Measurements from ENCODE around the gene FAM13B. TPM values are rescaled to one million over a fixed set of nuclear protein-coding genes. Genes with fewer than 3 reads are reported as not detected.
"Not testable (repeated sequence)": the region's sequence is repeated elsewhere in the genome, so short reads cannot be mapped to it uniquely, and the experiment has no call there.

The FAM13B gene
- total RNA-seq, 1 experiment from 2014 or later = 15.0 TPM

GRCh38 chr5:138015916-138016315 is 17.0 kb downstream of the FAM13B start:
- Histone ChIP-seq H3K4me3 (no peak overlapping the region), H3K27me3 (no peaks in the 10 kb centered on the region), H3K9me3 (no peaks in the 10 kb centered on the region), H3K36me3 (peaks cover 73% of the 10 kb centered on the region)
- no peak for DNase-seq

GRCh38 chr5:138011991-138012390 is 20.9 kb downstream of the FAM13B start:
- Histone ChIP-seq H3K9me3 (no peaks in the 10 kb centered on the region), H3K27me3 (no peaks in the 10 kb centered on the region), H3K4me3 (no peak overlapping the region), H3K36me3 (peaks cover 66% of the 10 kb centered on the region)
- no peak for DNase-seq

GRCh38 chr5:138000102-138000723 is 32.7 kb downstream of the FAM13B start:
- Histone ChIP-seq H3K4me3 (no peak overlapping the region), H3K36me3 (peaks cover 44% of the 10 kb centered on the region), H3K27me3 (no peaks in the 10 kb centered on the region), H3K9me3 (0 out of 2 replicates have a peak, but pooled peaks cover 3% of the 10 kb centered on the region)
- DNase-seq = peak; percentile 59

GRCh38 chr5:137997726-137998213 is 35.1 kb downstream of the FAM13B start:
- Histone ChIP-seq H3K27me3 (no peaks in the 10 kb centered on the region), H3K36me3 (peaks cover 34% of the 10 kb centered on the region), H3K9me3 (0 out of 2 replicates have a peak, but pooled peaks cover 3% of the 10 kb centered on the region), H3K4me3 (no peak overlapping the region)
- no peak for DNase-seq

GRCh38 chr5:137995749-137996128 is 37.1 kb downstream of the FAM13B start:
- DNase-seq = no peak
- 0 out of 2 replicates have a peak, but pooled peaks cover 3% of the 10 kb centered on the region for H3K9me3 ChIP-seq
- H3K27me3 ChIP-seq = no peaks in the 10 kb centered on the region
- H3K36me3 ChIP-seq = peaks cover 27% of the 10 kb centered on the region
- no peak overlapping the region for H3K4me3 ChIP-seq

- Histone ChIP-seq H3K36me3 (peaks cover 27% of the 10 kb centered on the region), H3K4me3 (no peak overlapping the region), H3K27me3 (no peaks in the 10 kb centered on the region), H3K9me3 (0 out of 2 replicates have a peak, but pooled peaks cover 3% of the 10 kb centered on the region)
- DNase-seq = no peak
Measured at GRCh38 chr5:137995077-137995748, 37.7 kb downstream of the FAM13B start.

- Histone ChIP-seq H3K4me3 (no peak overlapping the region), H3K36me3 (peaks cover 26% of the 10 kb centered on the region), H3K27me3 (no peaks in the 10 kb centered on the region), H3K9me3 (0 out of 2 replicates have a peak, but pooled peaks cover 3% of the 10 kb centered on the region)
- DNase-seq = no peak
Measured at GRCh38 chr5:137994556-137994955, 38.3 kb downstream of the FAM13B start.

GRCh38 chr5:137989419-137989818 is 43.5 kb downstream of the FAM13B start:
- H3K27me3 ChIP-seq = no peaks in the 10 kb centered on the region

GRCh38 chr5:137975208-137975607 is 57.7 kb downstream of the FAM13B start:
- Histone ChIP-seq H3K4me3 (no peak overlapping the region), H3K9me3 (peaks cover 11% of the 10 kb centered on the region), H3K36me3 (peaks cover 53% of the 10 kb centered on the region), H3K27me3 (no peaks in the 10 kb centered on the region)
- no peak for DNase-seq

More at GRCh38 chr5:137989419-137989818, 43.5 kb downstream of the FAM13B start:
- Histone ChIP-seq H3K36me3 (peaks cover 28% of the 10 kb centered on the region), H3K9me3 (no peaks in the 10 kb centered on the region), H3K4me3 (no peak overlapping the region)
- DNase-seq = no peak

GRCh38 chr5:137970384-137970783 is 62.5 kb downstream of the FAM13B start:
- H3K9me3 ChIP-seq, DNase-seq, H3K27me3 ChIP-seq, H3K4me3 ChIP-seq: not testable (repeated sequence)
- H3K36me3 ChIP-seq = peaks cover 35% of the 10 kb centered on the region

- H3K4me3 ChIP-seq = no peak overlapping the region
- no peaks in the 10 kb centered on the region for H3K9me3 ChIP-seq
- H3K27me3 ChIP-seq = no peaks in the 10 kb centered on the region
- no peak for DNase-seq
- peaks cover 39% of the 10 kb centered on the region for H3K36me3 ChIP-seq
Measured at GRCh38 chr5:137960819-137961218, 72.1 kb downstream of the FAM13B start.

GRCh38 chr5:137960141-137960540 is 72.7 kb downstream of the FAM13B start:
- Histone ChIP-seq H3K27me3 (no peaks in the 10 kb centered on the region), H3K4me3 (no peak overlapping the region), H3K36me3 (peaks cover 39% of the 10 kb centered on the region), H3K9me3 (no peaks in the 10 kb centered on the region)
- DNase-seq = no peak

- no peak for DNase-seq
- no peaks in the 10 kb centered on the region for H3K27me3 ChIP-seq
- peaks cover 34% of the 10 kb centered on the region for H3K36me3 ChIP-seq
- H3K4me3 ChIP-seq = no peak overlapping the region
- no peaks in the 10 kb centered on the region for H3K9me3 ChIP-seq
Measured at GRCh38 chr5:137959488-137959887, 73.4 kb downstream of the FAM13B start.

- H3K9me3 ChIP-seq = no peaks in the 10 kb centered on the region
- H3K36me3 ChIP-seq = peaks cover 37% of the 10 kb centered on the region
- no peaks in the 10 kb centered on the region for H3K27me3 ChIP-seq
- no peak for DNase-seq
- no peak overlapping the region for H3K4me3 ChIP-seq
Measured at GRCh38 chr5:137957948-137958347, 74.9 kb downstream of the FAM13B start.

- no peaks in the 10 kb centered on the region for H3K9me3 ChIP-seq
- no peaks in the 10 kb centered on the region for H3K27me3 ChIP-seq
- peaks cover 42% of the 10 kb centered on the region for H3K36me3 ChIP-seq
- DNase-seq = peak; percentile 78
- no peak overlapping the region for H3K4me3 ChIP-seq
Measured at GRCh38 chr5:137954131-137954879, 78.6 kb downstream of the FAM13B start.

GRCh38 chr5:137945825-137946224 is 87.1 kb downstream of the FAM13B start:
- DNase-seq = no peak
- no peaks in the 10 kb centered on the region for H3K27me3 ChIP-seq
- H3K36me3 ChIP-seq = peaks cover 89% of the 10 kb centered on the region

GRCh38 chr5:137944280-137944679 is 88.6 kb downstream of the FAM13B start:
- H3K9me3 ChIP-seq, DNase-seq, H3K27me3 ChIP-seq, H3K4me3 ChIP-seq: not testable (repeated sequence)
- H3K36me3 ChIP-seq = peaks cover 94% of the 10 kb centered on the region

More at GRCh38 chr5:137945825-137946224, 87.1 kb downstream of the FAM13B start:
- Histone ChIP-seq H3K4me3 (no peak overlapping the region), H3K9me3 (no peaks in the 10 kb centered on the region)
